A673 (cell line): ENCODE data around the gene LACRT.

Source experiments
- CTCF ChIP-seq: fragments of 300-800, 200-600 bp; sonication (generic); conservative IDR thresholded peaks from 2 replicates; pipeline ENCODE4 v1.5.1; 2017; ENCODE audit warnings: low read depth, mild to moderate bottlenecking, antibody characterized with exemption, low read length, moderate library complexity, mixed read lengths
- EZH2 ChIP-seq: fragments of 200-600 bp; sonication (generic); IDR thresholded peaks from 2 replicates; pipeline ENCODE4 v1.6.1; 2017; ENCODE audit warnings: borderline replicate concordance, low read depth, mild to moderate bottlenecking, mixed read lengths, antibody characterized with exemption, low read length; ENCODE audit not compliant: poor library complexity, severe bottlenecking

GRCh38 chr12:54624315-54625279, 10.1 kb downstream of the LACRT start:
- TF ChIP-seq CTCF, result no peak
- no peak for TF ChIP-seq EZH2
